GM18951 (cell line): ENCODE data around the gene SLC1A4.
A peak's percentile ranks its signal among the peaks of the same experiment; 100 is the strongest.

Experiments
- POLR2A ChIP-seq: IDR thresholded peaks from 4 replicates; pipeline ENCODE4 v1.6.1; 2011; ENCODE audit warnings: mild to moderate bottlenecking; ENCODE audit not compliant: insufficient read length, insufficient read depth; ENCODE audit errors: extremely low read depth
- in situ Hi-C: fragments of 300-500 bp; cut with MboI; formaldehyde crosslinking; loops from one replicate; pipeline ENCODE4 v1.12.0; 2022; ENCODE audit warnings: low sequenced_read_pairs, mixed read lengths, inconsistent platforms; ENCODE audit not compliant: unreplicated experiment

The SLC1A4 gene

GRCh38 chr2:64976276-64976675 is 12.9 kb upstream of the SLC1A4 start:
- in situ Hi-C loops = no loop called here
- no peak for TF ChIP-seq POLR2A

- TF ChIP-seq POLR2A = no peak
- in situ Hi-C loops = no loop called here
Observed at GRCh38 chr2:64978514-64979268, 10.5 kb upstream of the SLC1A4 start.

DNA sequence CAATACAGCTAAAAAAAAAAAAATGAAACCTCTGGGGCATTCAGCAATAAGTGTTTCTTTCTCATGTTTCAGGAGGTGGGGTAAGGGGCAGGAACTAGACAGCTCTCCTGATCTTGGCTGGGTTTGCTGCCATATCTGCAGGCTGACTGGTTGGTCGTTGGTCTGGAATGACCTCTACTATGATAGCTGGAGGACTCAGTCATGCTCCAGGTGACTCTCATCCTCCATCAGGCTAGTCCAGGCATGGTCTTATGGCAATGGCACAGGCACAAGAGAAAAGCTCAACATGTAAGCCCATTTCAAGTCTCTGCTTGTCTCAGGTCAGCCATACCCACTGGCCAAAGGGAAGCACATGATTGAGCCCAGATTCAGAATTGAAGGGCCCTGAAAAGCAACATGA is 9.5 kb upstream of the SLC1A4 start:
- in situ Hi-C loops = no loop called here
- no peak for TF ChIP-seq POLR2A

DNA sequence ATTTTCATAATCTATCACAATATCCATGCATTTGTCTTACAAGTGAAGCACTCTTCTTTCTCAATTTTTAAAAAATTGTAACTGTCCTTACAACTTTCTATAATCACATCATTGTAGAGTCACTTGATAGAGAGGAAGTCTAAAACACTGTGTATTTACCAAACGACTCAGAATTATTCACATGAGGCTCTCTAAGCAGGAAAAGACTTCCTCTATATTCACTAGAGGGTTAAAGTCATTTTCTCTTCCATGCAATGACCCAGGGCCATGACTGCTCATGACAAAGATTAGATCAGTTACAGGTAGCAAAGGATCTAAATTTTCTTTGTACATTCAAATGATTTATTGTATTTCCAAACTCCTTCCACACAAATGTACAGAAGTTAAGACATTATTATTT is 9.0 kb upstream of the SLC1A4 start:
- in situ Hi-C loops = no loop called here
- no peak for TF ChIP-seq POLR2A

DNA sequence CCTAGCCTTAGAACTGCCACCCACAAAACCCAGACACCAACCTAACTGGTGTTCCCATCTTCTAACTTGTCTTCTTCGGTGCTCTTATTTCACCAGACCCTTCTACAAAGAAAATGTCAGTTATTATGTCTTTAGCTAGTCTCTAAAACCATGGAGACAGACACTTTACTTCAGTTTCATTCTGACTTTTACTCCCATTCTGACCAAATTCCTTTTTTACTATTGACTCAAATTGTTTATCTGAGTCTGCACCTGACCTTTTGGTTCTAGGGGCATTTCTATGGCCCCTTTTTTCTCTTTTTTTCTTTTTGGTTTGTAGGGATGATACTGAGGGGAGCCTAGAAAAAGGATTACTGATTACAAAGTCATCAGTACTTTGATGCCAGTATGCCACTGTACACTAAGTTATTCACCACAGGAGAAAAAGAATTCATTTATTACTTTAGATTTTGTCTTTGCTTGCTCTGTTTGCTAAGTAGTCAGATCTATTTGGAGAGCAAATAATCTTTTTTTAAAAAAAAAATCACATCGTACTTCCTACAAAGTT is 6.8 kb upstream of the SLC1A4 start:
- TF ChIP-seq POLR2A = no peak
- in situ Hi-C loops = no loop called here

- no peak for TF ChIP-seq POLR2A
- in situ Hi-C loops = no loop called here
Observed at GRCh38 chr2:64982932-64983331, 6.3 kb upstream of the SLC1A4 start.

GRCh38 chr2:64985447-64985846 is 3.8 kb upstream of the SLC1A4 start:
- TF ChIP-seq POLR2A = no peak
- in situ Hi-C loops = no loop called here

DNA sequence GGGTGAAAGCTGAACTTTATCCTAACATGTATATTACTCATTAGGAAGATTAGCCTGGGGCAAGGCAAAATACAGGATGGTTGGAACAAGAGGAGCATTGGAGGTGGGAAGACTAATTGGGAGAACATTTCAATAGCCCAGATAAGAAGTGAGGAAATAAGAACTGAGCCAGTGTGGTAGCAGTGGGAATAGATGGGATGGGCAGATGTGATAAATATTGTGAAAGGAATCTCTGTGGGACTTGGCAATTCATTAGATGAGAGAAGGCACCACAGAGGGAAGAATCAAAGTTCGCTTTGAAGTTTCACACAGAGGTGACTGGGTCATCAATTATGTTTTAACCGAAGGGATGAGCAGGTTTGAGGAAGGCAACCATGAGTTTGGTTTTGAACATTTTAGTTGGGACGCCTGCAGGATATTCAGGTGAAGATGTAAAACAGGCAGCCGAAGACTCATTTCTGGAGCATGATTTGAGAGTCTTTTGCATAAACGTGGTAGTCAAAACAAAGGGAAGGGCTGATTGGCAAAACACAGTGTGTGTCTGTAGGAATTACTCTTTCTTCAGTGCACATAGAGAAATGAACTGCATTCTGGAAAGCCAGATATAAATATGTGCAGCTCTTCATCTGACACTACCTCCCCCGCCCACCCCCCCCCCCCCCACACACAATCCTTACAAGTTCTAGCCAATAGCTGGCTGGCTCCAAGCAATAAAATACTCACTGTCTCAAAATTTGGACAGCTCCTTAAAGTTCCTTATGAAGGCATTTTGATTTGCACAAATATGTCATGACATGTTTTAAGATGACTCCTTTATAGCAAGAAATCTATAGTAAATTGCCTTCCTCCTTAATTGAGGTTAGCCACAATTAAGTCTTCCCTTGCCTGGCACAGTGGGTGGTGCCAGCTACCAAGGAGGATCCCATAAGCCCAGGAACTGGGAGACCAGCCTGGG is 1.9 kb upstream of the SLC1A4 start:
- TF ChIP-seq POLR2A = peak; percentile 47
- in situ Hi-C loops = no loop called here

GRCh38 chr2:64987956-64988419 is 1.2 kb upstream of the SLC1A4 start:
- TF ChIP-seq POLR2A = no peak
- in situ Hi-C loops = no loop called here

- TF ChIP-seq POLR2A = peak; percentile 77
- in situ Hi-C loops = no loop called here
Observed at GRCh38 chr2:64988420-64989125, 626 bp upstream of the SLC1A4 start.

DNA sequence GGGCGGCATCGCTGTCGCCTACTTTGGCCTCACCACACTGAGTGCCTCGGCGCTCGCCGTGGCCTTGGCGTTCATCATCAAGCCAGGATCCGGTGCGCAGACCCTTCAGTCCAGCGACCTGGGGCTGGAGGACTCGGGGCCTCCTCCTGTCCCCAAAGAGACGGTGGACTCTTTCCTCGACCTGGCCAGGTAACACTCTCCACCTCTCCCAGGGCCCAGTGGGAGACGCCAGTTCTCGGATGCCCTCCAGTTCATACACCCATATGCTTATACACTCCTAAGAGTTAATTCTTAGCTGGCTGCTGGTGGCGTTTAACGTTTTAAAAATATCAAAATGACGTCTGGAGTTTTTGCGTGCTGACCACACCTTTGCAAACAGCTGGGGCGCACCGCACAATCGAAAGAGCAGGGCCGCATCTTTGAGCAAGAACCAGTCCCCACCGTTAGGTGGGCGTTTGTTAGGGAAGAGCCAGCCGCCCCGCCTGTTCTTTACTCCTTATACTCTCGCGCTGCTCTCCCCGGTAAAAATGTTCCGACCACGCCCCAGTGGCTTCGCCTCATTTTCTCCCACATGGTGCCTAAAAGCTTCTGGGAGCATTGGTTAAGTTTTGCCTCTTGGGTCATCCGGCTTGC is 899 bp downstream of the SLC1A4 start:
- in situ Hi-C loops = no loop called here
- no peak for TF ChIP-seq POLR2A

- in situ Hi-C loops = no loop called here
- no peak for TF ChIP-seq POLR2A
Observed at GRCh38 chr2:64990876-64991275, 1.7 kb downstream of the SLC1A4 start.

DNA sequence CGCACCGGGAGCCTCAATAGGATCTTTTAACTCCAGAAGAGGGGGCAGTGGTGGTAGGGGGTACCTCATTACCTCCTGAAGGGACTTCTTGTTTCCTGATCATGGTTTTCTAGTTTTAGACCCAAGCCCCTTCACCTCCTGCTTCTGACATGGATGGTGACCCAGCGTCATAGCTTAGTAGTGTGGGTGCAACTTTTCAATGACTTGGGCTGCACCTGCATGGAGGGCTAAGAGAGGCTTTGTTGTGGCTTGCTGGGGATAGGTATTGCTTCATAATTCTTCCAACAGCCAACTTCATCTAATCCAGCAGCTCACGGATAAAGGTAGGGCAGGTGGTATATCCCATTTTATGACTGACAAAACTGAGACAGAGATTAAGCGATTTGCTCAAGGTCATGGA is 3.0 kb downstream of the SLC1A4 start:
- in situ Hi-C loops = no loop called here
- no peak for TF ChIP-seq POLR2A

DNA sequence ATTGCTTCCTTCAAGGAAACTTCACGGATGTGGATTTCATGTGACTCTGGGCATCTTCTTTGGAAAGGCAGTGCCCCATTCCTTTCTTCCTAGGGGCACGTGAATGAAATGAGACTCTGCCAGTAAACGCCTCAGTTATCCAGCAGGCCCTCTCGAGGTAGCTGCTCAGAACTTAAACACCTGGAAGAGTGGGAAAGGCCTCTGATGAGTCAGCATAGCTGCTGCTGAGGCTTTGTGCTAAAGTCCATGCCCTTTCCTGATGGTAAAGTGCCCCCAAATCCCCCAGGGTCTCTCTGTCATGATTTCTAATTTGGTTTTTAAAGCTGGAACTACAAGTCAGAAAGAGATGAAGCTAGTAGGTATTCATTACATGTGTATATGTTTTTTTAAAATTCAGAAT is 3.8 kb downstream of the SLC1A4 start:
- in situ Hi-C loops = no loop called here

More for the DNA sequence above, 3.8 kb downstream of the SLC1A4 start:
- TF ChIP-seq POLR2A = no peak
